AG10803 (cell line): ENCODE data around the gene FLNB.

Source experiments
- DNase-seq: peaks from one replicate; pipeline ENCODE4 v3.0.0; 2010; ENCODE audit warnings: low read depth
- H3K4me3 ChIP-seq: 2 replicates; pipeline ENCODE4 v1.5.1; 2011; ENCODE audit warnings: mild to moderate bottlenecking, low read length, control low read depth
- TF ChIP-seq, protein P1 (sequence below): conservative IDR thresholded peaks from 2 replicates; pipeline ENCODE4 v1.5.1; 2011; ENCODE audit warnings: mild to moderate bottlenecking, low read length, control low read depth, inconsistent platforms

The FLNB gene

DNA sequence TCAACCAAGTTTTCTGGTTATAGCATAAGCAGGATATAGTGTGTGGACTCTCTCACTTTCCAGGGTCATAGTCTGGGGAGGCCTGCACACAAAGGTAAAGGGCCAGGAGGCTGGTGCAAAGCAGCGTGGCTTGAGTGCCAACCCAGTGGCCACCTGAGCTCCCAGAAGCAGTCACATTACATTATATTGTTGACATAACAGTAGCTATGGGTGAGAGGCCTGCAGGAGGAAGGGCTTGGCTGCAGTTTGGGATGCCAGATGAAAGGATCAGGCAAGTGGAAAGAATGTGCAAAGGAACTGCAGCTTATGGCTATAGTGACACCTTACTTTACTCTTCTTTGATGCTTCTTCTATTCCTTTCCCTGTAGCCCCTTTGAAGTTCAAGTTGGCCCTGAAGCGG, 96.5 kb downstream of the FLNB start:
- DNase-seq, result no peak

DNA sequence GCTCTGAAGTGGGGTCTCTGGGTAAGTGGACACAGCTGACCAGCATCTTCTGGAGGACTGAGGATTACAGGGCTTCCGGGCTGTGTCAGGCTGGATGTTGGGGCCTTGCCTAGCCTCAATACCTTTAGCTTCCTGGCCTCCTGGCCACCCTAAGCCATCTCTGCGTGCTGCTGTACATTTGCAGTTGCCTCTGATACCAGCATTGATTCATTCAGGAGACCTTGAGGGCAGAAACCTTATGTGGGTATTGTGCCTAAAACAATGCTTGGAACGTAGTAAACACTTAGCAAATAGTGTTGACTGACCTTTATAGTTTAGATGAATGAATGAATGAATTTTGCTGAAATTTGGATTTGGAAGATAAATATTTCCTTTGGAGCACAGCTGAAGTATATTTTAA, 97.0 kb downstream of the FLNB start:
- H3K4me3 ChIP-seq, result no peak overlapping the region
- DNase-seq, result no peak
- TF ChIP-seq, protein P1, sequence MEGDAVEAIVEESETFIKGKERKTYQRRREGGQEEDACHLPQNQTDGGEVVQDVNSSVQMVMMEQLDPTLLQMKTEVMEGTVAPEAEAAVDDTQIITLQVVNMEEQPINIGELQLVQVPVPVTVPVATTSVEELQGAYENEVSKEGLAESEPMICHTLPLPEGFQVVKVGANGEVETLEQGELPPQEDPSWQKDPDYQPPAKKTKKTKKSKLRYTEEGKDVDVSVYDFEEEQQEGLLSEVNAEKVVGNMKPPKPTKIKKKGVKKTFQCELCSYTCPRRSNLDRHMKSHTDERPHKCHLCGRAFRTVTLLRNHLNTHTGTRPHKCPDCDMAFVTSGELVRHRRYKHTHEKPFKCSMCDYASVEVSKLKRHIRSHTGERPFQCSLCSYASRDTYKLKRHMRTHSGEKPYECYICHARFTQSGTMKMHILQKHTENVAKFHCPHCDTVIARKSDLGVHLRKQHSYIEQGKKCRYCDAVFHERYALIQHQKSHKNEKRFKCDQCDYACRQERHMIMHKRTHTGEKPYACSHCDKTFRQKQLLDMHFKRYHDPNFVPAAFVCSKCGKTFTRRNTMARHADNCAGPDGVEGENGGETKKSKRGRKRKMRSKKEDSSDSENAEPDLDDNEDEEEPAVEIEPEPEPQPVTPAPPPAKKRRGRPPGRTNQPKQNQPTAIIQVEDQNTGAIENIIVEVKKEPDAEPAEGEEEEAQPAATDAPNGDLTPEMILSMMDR, result no peak

More for the DNA sequence above, 96.5 kb downstream of the FLNB start:
- TF ChIP-seq, protein P1, result no peak
- no peak overlapping the region for H3K4me3 ChIP-seq

DNA sequence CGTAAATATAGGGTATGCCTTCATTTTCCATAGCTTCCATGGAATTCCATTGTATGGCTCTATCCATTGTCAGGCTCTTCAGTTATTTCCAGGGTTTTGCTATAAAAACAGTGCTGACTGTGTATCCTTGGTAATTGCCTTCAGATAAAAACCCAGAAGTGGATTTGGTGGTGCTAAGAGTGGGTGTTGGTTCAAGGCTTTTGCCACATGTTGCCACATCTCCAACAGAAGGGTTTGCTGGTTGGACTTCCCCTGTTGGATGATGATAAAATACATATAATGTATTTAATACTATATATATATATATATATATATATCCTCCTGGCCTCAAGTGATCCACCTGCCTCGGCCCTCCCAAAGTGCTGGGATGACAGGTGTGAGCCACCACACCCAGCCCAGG, 97.8 kb downstream of the FLNB start:
- H3K4me3 ChIP-seq, result no peak overlapping the region
- TF ChIP-seq, protein P1, result no peak
- DNase-seq, result no peak

DNA sequence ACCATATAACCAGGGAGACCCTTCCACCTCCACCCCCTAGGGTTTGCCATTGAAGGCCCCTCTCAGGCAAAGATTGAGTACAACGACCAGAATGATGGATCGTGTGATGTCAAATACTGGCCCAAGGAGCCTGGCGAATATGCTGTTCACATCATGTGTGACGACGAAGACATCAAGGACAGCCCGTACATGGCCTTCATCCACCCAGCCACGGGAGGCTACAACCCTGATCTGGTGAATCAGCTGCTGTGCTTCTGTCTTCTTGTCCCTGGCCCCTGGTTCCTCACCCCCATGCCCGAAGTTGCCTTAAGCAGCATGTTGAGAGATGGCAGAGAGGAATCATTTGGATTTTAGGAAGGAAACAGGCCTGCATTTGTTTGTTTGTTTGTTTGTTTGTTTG, 98.4 kb downstream of the FLNB start:
- TF ChIP-seq, protein P1, result no peak
- DNase-seq, result no peak
- H3K4me3 ChIP-seq, result no peak overlapping the region

DNA sequence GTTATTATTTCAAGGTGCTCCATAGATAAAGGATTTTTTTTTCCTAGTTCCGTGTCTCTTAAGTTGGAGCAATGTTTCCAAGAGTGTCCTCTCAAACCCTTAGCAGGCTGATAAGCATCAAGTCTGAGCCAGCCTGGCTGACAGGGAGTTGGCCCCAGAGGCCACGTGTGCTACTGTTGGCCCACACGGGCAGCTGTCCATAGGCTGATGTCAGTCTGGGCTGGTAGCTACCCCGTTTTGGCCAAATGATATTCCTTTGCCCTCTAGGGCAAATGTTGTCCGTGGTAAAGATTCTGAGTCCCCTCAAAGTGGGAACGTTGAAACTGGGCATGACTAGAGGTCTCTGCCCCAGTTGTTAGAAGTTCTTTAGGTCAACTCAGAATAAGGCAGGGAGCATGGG, 99.4 kb downstream of the FLNB start:
- no peak overlapping the region for H3K4me3 ChIP-seq
- TF ChIP-seq, protein P1, result no peak
- DNase-seq, result no peak

DNA sequence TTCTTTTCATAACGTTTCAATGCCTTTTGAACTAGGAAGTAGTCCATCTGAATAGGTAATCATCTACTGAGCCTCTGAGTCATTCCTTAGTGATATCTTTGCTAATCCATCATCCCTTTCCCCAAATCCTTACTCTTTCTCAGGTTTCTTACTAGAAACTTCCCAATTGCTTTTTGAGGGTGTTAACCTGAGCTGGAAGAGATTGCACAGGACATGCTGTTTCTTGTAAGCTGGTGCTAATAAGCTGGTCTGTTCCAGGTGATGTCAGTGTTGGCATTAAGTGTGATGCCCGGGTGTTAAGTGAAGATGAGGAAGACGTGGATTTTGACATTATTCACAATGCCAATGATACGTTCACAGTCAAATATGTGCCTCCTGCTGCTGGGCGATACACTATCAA, 101.5 kb downstream of the FLNB start:
- no peak overlapping the region for H3K4me3 ChIP-seq
- no peak for DNase-seq
- TF ChIP-seq, protein P1, result no peak

DNA sequence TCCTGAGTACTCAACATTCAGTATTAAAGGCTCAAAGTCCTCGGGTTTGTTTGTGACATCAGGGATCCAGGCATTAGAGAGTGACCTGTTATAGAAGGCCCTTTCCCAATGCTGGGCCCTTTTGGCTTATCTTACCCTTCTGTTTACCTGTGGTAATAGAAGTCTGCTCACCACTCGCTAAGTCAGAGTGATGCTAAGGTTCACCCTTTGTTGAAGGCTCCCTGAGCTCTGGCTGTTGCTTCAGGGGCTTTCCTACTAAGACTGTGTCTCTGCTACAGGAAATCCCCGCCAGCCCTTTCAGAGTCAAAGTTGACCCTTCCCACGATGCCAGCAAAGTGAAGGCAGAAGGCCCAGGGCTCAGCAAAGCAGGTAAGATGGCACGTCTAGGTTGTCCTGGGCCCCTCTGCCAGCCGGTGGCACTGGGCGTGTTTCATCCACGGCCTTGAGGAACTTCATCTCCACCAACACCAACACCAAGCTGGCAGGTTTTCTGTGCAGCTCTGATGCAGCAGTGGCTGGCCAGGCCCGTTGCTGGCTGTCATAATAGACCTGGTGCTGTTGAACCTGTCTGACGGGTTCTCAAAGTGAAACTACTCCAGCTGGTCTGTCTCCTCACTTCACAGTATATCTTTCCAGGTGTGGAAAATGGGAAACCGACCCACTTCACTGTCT, 103.4 kb downstream of the FLNB start:
- H3K4me3 ChIP-seq, result no peak overlapping the region
- TF ChIP-seq, protein P1, result no peak
- DNase-seq, result no peak
